HG03442 (cell line): ENCODE results near the gene SETBP1.

ENCODE experiments used
- ATAC-seq: cut with Tn5 transposase; IDR thresholded peaks from one replicate; pipeline ENCODE4 v1.9.1; 2021; ENCODE audit warnings: mild to moderate bottlenecking, moderate library complexity; ENCODE audit not compliant: unreplicated experiment

SETBP1 gene

DNA sequence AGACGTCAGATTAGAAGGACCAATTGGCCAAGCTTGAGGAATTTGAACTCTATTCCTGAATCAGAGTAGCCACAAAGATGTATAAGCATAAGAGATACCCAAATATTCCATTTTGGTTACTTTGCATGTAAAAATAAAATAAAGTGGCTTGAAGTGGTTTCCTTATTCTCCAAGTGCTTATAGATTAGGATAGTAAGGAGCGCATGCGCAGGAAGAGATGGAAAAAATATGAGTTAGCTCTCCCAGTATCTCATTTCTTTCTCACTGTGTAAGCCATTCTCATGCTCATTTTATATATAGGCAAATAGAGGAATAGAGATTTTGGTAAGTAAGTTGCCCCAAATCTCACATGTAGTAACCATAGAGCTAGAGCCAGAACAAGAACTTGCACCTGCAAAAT is 241.3 kb downstream of the SETBP1 start:
- ATAC-seq: no peak

DNA sequence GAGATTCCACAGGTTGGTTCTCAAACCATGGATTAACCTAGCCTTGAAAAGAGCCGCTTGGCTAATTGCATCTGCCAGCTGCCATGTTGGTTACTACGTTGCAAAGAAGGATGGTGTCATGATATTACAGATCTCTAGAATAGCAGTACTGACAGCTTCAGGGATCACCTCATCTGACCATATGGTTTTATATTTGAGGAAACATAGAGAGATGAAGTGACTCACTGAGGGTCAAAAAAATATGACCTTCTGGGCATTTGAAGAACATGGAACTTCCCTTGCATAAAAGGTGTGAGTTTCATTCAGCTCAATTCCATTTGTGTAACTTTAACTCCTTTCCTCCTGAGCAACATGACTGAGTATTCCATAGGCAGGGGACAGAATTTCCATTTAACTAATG is 242.3 kb downstream of the SETBP1 start:
- no peak for ATAC-seq

DNA sequence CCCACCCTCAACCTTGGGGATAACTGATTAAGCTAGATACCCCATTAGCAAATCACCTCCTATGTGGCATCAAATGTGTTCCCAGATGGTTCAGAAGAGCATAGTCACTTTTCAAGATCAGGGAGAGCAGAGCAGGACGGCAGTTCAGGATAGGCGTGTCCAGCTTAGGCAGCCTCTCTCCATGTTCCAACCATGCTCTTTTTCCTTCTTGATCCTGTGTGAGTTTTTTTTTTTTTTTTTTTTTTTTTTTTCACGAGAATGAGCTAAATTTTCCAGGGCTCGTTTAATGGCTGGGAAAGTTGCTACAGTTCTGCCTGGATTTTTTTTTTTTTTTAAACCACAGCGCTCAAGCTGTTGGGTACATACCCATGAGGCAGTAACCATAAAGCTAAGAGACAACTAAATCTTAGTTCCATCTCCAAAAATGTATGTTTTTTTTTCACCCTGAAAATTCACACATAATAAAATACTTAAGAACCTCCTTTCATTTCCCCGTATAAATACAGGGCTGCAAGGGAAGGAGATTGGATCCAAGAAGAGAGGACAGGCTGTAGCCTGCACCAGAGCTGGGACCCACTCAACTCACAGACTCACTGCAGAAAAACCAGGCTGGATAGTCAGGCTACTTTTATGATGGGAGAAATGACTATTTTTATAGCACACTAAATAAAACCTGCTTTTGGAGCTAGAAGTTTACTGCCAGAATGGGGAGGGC is 244.3 kb downstream of the SETBP1 start:
- no peak for ATAC-seq

DNA sequence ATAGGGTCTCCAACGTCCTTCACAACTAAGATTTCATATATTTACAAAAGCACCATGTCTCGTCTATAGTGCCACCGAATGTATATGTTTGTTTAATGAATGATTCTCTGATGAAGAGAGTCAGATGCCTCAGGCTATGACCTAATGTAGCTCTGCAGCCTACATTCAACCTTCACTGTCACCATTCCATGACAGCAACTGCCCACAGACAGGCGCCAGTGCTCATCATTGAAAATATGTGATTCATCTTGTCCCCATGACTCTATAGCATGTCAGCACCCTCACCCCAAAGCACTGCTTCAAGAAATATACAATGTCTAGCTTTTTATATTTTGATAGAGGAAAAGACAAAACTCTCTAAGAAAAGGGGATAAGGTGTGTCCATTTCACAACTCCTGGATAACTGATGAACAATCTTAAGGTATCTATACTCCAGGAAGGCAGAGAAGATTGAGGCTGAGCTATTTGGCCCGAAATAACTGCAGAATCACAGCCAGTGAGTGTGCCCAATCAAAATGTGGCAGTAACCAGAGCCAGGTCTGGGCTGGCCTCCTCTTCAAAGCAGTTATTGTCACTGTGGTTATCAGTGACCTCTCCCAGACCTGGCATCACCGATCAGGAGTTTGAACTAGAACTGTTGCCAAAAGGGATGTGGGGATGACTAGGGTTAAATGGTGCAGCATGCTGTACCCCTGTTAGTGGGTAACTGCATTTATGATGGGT is 246.6 kb downstream of the SETBP1 start:
- ATAC-seq: no peak

DNA sequence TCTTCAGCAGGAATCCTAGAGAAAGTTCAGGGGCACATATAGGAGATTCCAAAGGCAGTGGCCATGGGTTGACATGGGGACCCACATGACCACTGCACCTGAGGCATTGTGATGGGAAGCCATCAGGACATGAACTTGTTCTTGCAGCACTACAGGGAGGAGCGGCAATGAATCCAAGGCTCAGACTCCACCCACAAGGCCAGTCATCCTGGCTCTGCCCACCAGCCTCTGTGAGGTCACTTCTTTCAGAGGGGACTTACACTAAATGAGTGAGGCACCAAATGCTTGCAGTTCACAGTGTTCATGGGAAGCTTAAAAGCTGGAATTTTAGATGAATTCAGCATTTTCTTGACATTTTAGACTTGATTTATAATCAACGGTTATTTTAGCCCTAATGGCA is 254.2 kb downstream of the SETBP1 start:
- no peak for ATAC-seq

DNA sequence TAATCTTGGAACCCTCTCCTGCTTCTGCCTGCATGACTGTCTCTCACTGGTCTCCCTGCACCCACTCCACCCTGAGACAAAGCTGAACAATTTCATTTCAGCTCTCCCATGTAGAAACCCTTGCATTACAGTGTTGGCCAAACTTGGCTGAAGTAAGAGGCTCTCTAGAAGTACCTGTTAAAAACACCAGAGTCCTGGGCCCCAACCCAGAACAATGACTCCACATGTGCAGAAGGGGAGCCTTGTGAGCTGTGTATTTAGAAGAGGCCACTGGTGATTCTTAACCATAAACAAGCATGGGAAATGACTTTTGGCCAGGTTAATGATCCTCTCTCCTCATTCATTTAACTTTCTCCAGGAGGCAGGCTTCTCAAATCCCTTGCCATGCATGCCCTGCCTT is 254.8 kb downstream of the SETBP1 start:
- ATAC-seq: no peak

DNA sequence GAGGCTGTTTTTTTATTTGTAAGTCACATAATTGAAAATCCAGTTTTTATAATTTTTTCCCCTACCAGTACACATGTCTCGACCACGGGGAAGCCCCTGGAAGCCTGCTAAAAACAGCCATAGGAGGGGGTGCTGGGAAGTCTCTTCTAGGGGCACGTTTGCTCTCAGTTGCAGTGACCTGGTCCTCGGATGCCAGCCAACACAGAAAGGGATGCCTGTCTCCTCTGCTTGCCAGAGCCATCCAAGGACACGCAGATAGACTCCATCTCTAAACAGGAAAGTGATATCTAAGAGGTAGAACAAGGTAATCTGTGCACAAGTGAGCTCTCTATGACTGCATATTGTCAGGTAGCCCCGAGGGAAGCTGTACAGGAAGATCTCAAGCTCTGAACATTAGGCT is 255.8 kb downstream of the SETBP1 start:
- ATAC-seq: no peak

DNA sequence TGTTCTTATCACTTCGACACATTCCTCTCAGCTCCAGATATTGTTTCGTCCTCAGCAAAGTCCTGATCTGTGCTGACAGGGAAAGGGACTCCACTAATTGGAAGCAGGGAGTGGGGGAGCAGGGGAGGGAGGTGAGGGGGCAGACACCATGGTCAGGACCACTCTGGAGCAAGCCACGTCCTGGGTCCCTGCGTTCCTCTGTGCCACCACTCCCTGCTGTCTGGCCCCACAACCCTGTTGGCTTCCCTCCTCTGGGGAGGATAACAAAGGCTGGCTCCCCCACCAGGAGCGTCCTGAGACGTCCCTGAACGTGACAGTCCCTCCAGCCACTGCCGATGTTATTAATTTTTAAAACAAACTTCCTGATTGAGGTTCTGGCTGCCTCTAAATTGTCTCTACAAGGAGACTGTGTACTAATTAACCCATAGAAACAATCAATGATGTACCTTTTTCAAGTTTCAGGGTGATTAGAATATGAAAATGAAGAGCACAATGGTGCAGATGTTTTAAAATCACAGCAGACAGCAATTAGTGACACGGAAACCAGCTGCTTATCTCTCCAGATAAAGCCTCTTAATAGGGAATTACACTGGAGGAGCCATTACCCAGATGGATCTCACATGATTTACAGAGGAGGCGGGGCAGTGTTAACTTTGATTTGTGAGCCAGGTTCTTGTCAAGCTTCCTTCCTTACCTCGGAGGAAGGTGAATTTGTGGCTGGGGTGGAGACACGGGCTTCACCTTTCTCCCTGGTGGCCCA is 257.5 kb downstream of the SETBP1 start:
- ATAC-seq: no peak

DNA sequence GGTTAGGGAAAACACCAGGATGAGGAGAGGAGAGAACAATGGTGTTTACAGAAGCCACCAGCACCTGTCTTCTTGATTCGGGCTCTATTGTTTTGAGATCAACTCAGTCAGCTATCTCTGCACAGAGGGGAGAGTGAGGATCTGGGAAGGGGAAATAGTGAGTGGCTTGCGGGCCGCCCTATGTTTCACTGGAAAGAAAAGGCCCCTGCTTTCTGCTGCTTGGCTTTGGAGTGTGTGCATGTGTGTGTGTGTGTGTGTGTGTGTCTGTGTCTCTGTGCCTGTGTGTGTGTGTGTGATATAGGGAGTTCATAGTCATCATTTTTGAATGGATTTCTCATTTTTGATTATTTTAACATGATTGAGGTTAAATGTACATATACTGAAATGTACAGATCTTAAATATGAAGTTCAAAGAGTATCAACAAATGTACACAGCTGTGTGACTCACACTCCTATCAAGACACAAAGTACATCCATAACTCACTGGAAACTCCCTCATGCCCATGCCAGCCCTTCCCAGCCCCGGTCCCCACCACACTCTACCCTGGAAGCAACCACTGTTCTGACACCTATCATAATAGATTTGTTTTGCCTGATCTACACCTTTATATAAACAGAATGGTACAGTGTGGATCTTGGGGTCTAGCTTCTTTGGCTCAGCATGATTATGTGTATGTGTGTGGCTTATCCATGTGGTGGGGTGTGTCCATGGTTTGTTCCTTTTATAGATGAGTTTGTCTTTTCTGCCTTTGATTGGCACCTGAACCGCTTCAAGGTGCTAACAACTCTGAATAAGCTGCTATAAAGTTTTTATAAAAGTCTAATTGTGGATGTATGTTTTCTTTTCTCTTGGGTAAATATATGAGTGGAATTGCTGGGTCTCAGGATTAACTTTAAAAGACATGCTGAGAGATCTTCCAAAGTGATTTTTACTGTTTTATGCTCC is 258.3 kb downstream of the SETBP1 start:
- ATAC-seq: no peak

DNA sequence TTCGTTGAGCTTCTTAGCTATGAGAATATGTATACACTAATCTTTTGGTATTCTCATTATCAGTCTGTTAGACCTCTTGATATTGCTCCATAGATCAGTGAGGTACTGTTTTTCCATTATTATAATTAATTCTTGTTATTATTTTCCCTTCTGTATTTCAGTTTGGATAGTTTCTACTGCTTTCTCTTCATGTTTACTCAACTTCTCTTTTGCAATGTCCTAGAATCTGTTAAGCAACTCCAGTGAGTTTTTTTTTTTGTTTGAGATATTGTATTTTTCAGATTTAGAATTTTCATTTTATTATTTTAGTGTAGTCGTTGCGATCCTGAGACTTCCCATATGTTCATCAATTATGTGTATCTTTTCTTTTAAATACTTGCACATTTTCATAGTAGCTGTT is 260.8 kb downstream of the SETBP1 start:
- no peak for ATAC-seq

DNA sequence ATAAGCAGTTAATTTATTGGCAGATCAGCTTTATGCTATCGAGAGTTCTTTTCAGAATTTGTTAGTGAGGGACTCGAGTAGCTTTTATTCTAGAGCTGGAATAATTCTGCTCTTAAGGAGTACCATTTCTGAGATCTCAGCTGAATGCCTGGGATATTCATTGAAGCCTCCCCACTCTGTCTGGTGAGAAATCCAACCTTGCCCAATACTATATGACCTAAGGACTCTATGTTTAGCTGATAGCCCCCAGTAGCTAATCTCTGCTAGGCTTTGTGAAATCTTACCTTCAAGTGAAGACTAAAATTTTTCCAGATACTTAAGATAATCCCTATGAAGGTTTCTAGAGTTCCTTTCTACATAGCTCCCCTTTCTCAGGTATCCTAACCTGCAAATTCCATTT is 261.4 kb downstream of the SETBP1 start:
- no peak for ATAC-seq

DNA sequence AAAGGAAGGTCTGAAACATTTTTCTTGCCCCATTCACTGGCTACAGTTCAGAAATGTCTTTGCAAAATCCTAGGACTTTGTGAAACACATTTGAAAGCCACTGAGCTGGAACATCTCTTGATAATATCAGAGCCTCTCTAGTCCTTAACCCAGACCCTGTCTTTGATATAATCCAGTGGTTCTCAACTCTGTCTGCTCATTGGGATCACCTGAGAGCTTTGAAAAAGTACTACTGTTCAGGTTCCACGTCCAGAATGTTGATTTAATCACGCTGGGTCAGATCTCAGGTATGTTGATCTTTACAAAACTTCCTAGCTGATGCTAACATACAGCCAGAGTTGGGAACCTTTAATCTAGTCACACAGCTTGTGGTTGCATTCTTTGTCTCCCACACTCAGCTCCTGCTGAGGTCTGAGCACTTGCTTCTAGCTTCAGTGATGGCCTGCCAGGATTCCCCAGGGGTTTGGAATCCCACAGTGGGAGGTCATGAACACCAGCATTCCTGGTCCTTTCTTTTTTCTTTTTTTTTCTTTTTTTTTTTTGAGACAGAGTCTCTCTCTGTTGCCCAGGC is 262.7 kb downstream of the SETBP1 start:
- ATAC-seq: no peak

DNA sequence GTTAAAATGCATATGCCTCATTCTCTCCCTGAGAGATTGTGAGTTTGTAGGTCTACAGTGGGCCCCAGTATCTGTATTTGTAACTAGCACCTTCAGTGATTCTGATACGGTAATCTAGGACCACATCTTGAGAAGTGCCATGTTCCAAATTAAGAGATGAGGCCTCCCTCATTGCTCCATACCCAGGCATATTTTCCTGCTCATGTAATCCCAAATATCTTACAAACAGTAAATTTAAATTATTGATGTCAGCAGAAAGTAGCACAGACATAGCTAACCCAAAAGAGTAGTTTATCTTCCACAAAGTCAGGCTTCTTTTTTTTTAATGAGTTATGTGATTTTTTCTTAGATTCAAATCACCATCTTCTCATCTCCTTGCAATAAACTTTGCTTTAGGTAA is 263.8 kb downstream of the SETBP1 start:
- no peak for ATAC-seq

DNA sequence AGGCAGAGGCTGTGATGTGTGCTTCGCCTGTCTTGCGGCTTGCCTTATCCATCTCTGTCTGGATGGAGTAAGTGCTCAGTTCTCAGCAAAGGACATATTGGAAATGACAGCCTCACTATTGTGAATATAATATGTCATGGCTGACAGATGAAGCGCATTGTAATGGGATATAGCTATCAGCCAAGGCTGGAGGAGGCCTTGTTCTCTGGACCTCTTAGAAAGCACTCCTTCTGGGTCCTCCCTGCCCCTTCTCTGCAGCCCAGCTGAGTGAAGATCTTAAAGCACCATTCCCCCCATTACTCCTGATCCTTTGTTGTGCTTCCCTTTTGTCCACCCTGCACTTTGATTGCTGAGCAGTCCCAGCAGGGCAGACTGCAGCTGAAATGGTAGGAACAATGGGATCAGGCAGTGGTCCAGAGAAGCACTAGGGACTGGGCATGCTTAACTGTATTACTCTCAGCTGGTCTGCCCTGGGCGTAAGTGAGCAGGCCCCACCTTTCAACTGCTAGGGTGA is 265.3 kb downstream of the SETBP1 start:
- ATAC-seq: no peak

DNA sequence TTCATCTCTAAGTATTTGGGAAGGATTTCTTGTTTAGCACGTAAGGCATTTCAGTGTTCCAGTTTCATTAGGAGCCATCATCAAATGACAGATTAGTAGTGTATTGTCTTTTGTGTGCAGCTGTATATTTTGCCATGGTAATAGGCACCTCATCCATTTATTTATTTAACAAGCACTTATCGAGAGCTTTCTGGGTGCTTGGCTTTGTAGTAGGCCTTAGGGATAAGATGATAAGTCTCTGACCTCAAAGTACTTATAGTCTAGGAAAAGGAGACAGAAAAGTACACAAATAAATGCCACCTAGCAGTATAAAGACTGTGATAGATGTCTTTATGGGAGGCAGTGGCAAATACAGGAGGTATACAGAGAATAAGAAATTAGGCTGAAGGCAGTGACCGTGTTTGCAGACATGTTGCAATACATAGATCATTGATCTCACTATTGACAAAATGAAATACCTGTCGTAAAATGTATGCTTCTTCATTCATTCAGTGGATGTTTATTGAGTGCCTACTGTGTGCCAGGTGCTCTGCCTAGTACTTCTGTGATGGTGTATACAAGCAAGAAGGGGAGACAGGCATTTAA is 265.9 kb downstream of the SETBP1 start:
- ATAC-seq: no peak

DNA sequence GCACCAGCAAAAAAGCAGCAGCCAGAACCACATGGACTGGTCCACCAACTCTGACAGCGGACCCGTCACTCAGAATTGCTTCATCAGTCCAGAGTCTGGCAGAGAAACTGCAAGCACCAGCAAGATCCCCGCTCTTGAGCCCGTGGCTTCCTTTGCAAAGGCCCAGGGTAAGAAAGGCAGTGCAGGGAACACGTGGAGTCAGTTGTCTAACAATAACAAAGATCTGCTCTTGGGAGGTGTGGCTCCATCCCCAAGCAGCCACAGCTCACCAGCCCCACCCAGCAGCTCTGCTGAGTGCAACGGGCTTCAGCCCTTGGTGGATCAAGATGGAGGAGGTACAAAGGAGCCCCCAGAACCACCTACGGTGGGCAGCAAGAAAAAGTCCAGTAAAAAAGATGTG is 269.3 kb downstream of the SETBP1 start:
- ATAC-seq: no peak

DNA sequence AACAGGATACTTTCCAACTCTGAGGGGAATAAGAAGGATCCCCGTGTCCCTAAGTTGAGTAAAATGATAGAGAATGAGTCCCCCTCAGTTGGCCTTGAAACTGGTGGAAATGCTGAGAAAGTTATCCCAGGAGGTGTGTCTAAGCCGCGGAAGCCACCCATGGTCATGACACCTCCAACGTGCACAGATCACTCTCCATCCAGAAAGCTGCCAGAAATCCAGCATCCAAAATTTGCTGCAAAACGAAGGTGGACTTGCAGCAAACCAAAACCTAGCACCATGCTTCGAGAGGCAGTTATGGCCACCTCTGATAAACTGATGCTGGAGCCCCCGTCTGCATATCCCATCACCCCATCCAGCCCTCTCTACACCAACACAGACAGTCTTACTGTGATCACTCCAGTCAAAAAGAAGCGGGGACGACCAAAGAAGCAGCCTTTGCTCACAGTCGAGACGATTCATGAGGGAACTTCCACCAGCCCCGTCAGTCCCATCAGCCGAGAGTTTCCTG is 270.1 kb downstream of the SETBP1 start:
- no peak for ATAC-seq

DNA sequence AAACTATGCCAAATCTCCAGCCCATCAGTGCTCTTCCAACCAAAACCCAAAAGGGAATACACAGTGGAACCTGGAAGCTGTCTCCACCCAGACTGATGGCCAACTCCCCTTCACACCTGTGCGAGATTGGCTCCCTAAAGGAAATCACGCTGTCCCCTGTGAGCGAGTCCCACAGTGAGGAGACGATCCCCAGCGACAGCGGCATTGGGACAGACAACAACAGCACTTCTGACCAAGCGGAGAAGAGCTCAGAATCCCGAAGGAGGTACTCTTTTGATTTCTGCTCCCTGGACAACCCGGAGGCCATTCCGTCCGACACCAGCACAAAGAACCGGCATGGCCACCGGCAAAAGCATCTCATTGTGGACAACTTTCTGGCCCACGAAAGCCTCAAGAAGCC is 271.1 kb downstream of the SETBP1 start:
- no peak for ATAC-seq

DNA sequence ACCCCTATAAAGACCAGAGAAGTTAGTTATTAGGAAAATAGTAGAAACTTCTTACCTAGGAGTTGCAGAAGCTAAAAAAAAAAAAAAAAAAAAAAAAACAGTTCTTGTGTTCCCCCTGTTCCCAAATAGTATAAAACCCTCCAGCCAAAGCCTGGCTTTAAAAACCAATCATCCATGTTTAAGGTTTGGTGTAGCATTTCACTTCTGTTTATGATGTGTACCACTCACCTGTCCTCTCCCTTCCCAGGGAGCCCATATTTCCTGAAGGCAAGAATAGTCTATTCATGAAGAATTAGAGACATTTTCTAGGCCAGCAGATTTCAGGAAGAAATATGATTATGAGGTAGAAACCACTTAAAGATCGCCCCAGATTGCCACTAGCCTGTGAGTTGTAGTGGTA is 273.6 kb downstream of the SETBP1 start:
- ATAC-seq: no peak

DNA sequence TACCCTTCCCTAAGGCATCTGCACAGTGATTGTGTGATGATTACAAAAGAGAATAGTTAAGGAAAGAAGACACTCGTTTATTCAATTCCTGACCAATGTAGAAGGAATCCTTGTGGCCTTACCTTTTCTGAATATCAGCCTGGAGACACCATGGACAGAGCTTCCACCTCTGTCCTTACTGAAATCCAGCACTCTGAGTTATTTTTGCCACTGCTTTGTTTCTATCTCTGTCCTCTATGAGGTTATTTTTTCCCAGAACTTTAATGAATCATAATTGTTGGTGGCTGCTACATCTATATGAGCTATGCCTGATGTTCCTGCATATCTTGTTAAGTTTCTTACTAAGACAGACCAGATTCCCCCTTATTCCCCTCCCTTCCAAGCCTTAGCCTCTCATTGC is 275.1 kb downstream of the SETBP1 start:
- no peak for ATAC-seq
